Progenitor cell of endocrine pancreas (in vitro differentiated cells): Measurements from ENCODE around the gene ITGAL. TPM values are rescaled to one million over a fixed set of nuclear protein-coding genes. Genes with fewer than 3 reads are reported as not detected.

Experiments
- DNase-seq: peaks from one replicate; pipeline ENCODE4 v3.0.0; 2021; ENCODE audit warnings: low spot score; ENCODE audit not compliant: unreplicated experiment
- H3K27ac Mint-ChIP-seq: 2 replicates; pipeline ENCODE4 v1.8.0; 2021; ENCODE audit warnings: mild to moderate bottlenecking, moderate library complexity, mixed read lengths
- H3K27me3 Mint-ChIP-seq: 2 replicates; pipeline ENCODE4 v1.8.0; 2021; ENCODE audit warnings: mixed read lengths
- H3K36me3 Mint-ChIP-seq: 2 replicates; pipeline ENCODE4 v1.8.0; 2022; ENCODE audit warnings: mixed read lengths; ENCODE audit not compliant: insufficient read depth
- H3K4me1 Mint-ChIP-seq: 2 replicates; pipeline ENCODE4 v1.8.0; 2021; ENCODE audit warnings: low read depth, mixed read lengths
- H3K4me3 Mint-ChIP-seq: 2 replicates; pipeline ENCODE4 v1.8.0; 2021; ENCODE audit warnings: low read depth, mild to moderate bottlenecking, moderate library complexity, mixed read lengths
- H3K9me3 Mint-ChIP-seq: 2 replicates; pipeline ENCODE4 v1.8.0; 2021; ENCODE audit warnings: low read depth, mixed read lengths
- CTCF ChIP-seq: fragments of 200-600 bp; sonication (generic); IDR thresholded peaks from one replicate; pipeline ENCODE4 v1.5.0; 2021; ENCODE audit warnings: antibody characterized with exemption, mild to moderate bottlenecking; ENCODE audit not compliant: unreplicated experiment
- microRNA-seq: library from miRNA; unstranded; fragments of <30 nt; microRNA quantifications from one replicate; pipeline ENCODE4 v1.1.0, GENCODE V29; 2020; ENCODE audit warnings: borderline number of aligned reads; ENCODE audit not compliant: unreplicated experiment
- total RNA-seq: library from RNA; stranded (reverse); gene quantifications from 2 replicates; pipeline ENCODE4 v1.2.1, GENCODE V29; 2021

The ITGAL gene
- total RNA-seq, 1 donor from 2014 or later: 0.53 TPM

DNA sequence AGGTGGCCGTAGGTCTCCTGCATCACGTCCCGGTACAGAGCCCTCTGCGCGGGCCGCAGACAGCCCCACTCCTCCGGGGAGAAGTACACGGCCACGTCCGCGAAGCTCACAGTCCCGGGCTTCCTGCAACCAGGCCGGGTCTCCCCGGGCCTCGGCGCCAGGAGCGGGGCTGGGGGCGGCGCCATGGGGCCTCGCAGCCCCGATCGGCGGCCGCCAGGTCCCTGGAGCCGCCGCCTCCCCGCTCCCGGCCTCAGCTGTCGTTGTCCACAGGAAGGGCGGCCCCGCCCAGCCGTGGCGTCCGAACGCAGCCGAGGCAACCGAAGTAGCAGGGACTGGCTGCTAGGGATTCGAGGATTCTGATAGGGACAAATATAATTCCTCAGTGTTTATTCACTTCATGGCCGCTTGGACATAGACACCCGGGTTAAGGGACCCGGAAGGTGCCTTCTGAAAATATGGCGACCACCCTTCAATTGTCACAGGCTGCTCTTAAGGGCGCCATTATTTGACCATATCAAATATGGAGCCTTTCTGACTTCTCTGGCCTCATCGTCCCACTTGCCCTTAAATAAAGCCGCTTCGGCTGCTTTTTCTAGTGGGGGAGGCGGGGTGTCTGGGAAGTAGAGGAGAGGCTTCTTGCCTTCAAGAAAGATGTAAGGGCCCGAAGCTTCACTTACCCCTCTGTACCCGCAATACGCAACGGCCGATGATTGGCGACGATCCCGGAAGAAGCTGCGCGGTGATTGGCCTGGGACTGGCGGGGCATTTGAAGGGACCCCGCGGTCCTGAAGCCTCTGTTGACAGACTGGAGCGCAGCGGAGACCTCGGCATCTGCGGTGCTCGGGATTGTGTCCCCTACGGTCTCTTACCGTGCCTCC lies 99.1 kb downstream of the ITGAL start, which contains the start of gene ZNF688:
ZNF688 (minus strand) TSS at position 270 of the 878 bp plus-strand sequence; CDS start at position 185, 85 bp downstream.
- TF ChIP-seq CTCF: peak; percentile 5
- H3K4me3 Mint-ChIP-seq: peak within 1 kb of the TSS; percentile 81
- peaks cover 27% of the 10 kb centered on the region for H3K4me1 Mint-ChIP-seq
- peaks cover 5% of the 10 kb centered on the region for H3K36me3 Mint-ChIP-seq
- peak; percentile 72 for DNase-seq
- no peaks in the 10 kb centered on the region for H3K9me3 Mint-ChIP-seq
- no peaks in the 10 kb centered on the region for H3K27me3 Mint-ChIP-seq
- H3K27ac Mint-ChIP-seq: peak within 1 kb of the TSS; percentile 95

Small RNA genes lying within 50 kb of the gene (microRNA-seq; reads per million reads assigned to microRNA genes)
- not detected for gene MIR4518

Other genes with a start within 250 kb of the ITGAL start
- gene NPIPB13, start 224.3 kb upstream of the ITGAL start, total RNA-seq: 27.0 and 27.1 TPM in 2 replicates
- gene CD2BP2, start 117.4 kb upstream of the ITGAL start, total RNA-seq: 76.9 and 78.8 TPM in 2 replicates
- gene TBC1D10B, start 102.2 kb upstream of the ITGAL start, total RNA-seq: 51.0 and 51.8 TPM in 2 replicates
- 2.6 and 3.5 TPM in 2 replicates for gene MYL11, start 97.9 kb upstream of the ITGAL start, total RNA-seq
- gene SEPTIN1, start 90.2 kb upstream of the ITGAL start, total RNA-seq: 2.0 and 2.3 TPM in 2 replicates
- gene ZNF48, start 77.3 kb upstream of the ITGAL start, total RNA-seq: 59.7 and 62.6 TPM in 2 replicates
- gene ZNF771, start 65.1 kb upstream of the ITGAL start, total RNA-seq: 13.2 and 13.7 TPM in 2 replicates
- gene DCTPP1, start 42.7 kb upstream of the ITGAL start, total RNA-seq: 65.9 and 71.9 TPM in 2 replicates
- 42.1 and 42.6 TPM in 2 replicates for gene SEPHS2, start 26.9 kb upstream of the ITGAL start, total RNA-seq
- gene ZNF768, start 53.8 kb downstream of the ITGAL start, total RNA-seq: 80.0 and 83.6 TPM in 2 replicates
- 18.1 and 19.1 TPM in 2 replicates for gene ZNF747, start 62.1 kb downstream of the ITGAL start, total RNA-seq
- gene ZNF764, start 85.6 kb downstream of the ITGAL start, total RNA-seq: 36.1 and 36.6 TPM in 2 replicates
- gene ZNF688, start 99.0 kb downstream of the ITGAL start, total RNA-seq: 20.0 and 22.5 TPM in 2 replicates
- gene ZNF785, start 113.0 kb downstream of the ITGAL start, total RNA-seq: 46.2 and 50.0 TPM in 2 replicates
- gene ZNF689, start 137.6 kb downstream of the ITGAL start, total RNA-seq: 23.3 and 24.5 TPM in 2 replicates
- gene PRR14, start 178.2 kb downstream of the ITGAL start, total RNA-seq: 57.6 and 58.7 TPM in 2 replicates
- gene FBRS, start 185.7 kb downstream of the ITGAL start, total RNA-seq: 75.3 and 91.1 TPM in 2 replicates
- 103 and 104 TPM in 2 replicates for gene SRCAP, start 226.4 kb downstream of the ITGAL start, total RNA-seq